GM21576 (cell line): Measurements from ENCODE around the gene CDKN1A.

ENCODE experiments used
- ATAC-seq: cut with Tn5 transposase; IDR thresholded peaks from one replicate; pipeline ENCODE4 v1.9.1; 2021; ENCODE audit warnings: mild to moderate bottlenecking, moderate library complexity; ENCODE audit not compliant: unreplicated experiment

CDKN1A gene

DNA sequence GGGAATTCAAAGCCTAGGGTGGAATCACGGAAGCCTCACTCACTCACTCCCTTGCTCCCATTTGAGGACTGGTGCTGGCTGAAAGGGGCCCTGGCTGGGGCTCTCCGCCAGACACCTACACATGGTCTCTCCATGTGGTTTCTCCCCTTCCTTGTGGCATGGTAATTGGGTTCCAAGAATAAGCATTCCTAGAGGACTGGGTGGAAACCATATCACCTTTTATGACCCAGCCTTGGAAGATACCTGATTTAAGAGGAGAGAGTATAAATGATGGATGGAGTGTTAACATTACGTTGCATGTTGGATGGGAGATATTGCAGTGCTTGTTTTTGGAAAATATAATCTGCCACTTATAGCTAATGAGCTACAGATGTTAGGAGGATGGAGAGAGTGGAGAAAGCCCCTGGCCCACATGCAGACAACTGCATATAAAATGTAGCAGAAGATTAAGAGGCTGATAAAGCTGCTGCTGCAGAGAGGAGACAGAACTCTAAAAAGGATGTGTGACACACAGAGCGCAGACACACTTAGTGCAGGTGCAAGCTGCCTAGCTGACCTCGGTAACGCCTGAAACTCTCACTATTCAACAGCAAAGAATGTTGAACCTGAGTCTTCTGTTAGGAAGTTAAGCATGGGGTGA, 23.3 kb upstream of the CDKN1A start:
- no peak for ATAC-seq

DNA sequence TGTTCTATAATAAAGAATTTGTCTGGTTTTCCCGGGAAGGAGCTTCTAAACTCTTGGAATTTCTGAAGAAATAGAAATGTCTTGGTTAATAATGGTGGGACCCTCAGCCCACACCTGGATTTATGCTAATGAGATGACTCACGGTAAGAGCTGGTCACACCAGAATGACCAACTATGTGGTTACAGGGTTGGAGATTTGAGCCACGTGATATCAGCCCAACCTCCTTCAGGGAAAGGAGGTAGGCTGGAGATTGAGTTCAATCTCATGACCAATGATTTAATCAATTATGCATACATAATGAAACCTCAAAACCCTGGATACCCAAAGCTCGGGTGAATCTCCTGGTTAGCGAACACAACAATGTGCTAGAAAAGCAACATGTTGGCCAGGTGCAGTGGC, 22.1 kb upstream of the CDKN1A start:
- no peak for ATAC-seq

DNA sequence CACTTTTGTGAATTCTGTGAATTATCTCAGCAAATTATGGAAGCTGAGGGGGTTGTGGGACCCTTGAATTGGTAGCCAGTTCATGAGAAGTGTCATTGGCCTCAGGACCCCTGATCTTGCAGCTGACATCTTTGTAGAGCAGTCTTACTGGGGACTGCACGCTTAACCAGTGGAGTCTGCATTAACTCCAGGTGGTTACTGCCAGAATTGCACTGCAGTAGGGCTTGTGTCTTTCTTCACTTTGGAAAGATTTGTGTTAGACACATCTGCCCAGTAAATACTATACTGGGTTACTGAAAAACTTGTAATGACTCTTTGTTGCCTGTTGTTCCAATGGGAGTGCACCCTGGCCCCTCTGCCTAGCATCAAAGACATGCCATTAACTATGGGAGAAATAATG, 21.2 kb upstream of the CDKN1A start:
- no peak for ATAC-seq

DNA sequence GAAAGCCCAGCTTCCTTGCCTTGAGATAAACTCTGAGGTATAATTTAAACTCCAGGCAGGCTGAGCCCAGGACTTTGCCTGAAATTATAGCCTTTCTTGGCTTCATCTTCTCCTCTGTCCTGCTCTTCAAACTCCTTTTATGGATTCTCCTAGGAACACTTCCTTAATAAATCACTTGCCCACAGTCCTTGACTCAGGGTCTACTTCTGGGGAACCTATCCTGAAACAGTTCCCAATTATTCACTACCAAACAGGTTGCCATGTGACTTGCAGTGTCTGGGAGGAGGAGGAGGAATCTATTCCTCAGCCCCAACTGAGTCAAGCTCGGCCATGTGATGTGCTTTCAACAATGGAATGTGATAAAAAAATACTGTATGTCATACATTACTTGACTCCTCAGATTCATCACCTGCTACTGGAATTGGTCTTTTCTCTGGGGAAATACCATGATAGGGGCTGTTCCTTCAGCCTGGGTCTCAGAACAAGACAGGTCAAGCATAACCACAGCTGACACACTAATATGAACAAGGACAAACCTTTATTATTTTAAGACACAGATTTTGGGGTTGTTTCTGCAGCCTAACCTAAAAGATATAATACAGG, 20.5 kb upstream of the CDKN1A start:
- ATAC-seq, result no peak

DNA sequence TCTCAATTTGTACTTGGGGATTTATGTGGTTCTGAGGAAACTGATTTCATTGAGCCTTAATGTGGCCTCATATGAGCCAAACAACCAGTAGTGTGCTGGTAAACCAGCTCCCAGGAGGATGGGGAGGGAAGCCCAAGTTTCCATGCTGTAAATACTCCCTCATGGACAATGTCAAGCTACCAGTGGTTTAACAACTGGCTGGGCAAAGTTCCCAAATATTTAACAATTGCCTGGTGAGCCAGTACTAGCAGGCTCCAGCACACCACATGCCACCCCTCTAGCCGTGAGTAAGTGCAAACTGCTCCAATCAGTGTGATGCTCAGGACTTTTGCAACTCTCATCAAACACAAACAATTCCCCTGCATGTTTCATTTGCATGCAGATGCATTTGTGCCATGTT, 19.2 kb upstream of the CDKN1A start:
- ATAC-seq, result no peak

DNA sequence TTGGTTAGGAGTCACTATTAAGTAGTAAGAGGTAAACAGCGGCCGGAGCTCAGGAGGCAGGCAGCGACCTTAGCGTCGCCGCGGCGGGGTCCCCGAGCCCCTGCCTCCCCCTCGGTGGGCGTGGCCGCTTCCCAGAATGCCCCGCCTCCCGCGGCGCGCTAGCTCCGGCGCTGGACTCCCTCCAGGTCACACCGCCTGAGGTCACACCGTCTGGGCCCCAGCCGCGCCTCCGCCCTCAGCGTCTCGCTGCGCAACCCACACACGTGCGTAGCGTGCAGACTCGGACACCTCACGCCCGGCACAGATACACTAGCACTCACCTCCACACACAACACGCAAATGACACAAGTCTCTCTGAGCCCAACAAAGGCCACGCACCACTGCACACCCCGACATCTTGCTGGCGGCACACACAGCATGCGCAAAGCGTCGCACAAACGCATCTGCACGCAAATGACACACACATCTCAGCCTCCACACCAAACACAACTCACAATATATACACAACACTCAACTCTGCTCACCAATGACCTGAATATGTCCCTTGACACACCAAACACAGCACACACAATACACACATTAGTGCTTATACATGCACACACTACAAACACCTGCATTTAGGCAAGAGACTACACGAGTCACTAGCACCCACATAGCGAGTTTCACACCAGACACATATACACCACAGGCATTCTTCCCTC, 17.6 kb upstream of the CDKN1A start:
- no peak for ATAC-seq

DNA sequence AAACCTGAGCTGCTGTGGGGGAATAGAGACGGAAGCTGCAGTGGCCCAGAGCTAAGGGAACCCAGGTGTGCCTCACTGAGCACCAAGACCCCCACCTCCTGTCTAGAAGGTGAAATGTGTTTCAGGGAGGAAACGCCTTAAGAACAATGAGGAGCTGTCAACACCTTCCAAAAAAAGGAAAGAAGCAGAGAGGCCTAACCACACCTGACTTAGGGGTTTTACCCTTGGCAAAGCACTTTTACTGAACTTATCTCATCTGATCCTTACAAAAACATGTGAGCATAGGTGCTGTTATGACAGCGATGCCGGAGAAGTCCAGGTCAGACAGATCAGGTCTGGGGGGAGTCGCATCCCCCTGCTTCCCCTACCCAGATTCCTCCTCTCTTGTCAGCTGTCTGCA, 16.1 kb upstream of the CDKN1A start:
- no peak for ATAC-seq

DNA sequence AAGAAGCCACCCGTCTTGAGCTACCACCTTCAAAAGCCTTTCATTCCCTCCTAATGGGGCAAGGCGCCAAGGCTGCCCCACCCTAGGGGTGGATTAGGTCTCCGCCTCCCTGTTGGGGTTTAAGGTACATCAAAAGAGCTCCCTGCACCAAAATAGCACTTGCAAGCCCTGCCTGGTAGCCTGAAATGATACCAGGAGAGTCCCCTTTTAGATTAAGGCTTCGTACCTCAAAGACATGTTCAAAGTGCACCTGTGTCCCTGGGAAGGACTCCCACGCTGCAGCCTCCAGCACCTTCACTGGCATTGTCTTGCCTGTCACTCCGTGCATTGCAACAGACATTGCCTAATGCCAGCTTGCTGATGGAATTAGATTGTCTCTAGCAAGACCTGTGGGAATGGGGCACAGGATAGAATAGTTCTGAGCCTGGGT, 15.7 kb upstream of the CDKN1A start:
- ATAC-seq, result no peak

DNA sequence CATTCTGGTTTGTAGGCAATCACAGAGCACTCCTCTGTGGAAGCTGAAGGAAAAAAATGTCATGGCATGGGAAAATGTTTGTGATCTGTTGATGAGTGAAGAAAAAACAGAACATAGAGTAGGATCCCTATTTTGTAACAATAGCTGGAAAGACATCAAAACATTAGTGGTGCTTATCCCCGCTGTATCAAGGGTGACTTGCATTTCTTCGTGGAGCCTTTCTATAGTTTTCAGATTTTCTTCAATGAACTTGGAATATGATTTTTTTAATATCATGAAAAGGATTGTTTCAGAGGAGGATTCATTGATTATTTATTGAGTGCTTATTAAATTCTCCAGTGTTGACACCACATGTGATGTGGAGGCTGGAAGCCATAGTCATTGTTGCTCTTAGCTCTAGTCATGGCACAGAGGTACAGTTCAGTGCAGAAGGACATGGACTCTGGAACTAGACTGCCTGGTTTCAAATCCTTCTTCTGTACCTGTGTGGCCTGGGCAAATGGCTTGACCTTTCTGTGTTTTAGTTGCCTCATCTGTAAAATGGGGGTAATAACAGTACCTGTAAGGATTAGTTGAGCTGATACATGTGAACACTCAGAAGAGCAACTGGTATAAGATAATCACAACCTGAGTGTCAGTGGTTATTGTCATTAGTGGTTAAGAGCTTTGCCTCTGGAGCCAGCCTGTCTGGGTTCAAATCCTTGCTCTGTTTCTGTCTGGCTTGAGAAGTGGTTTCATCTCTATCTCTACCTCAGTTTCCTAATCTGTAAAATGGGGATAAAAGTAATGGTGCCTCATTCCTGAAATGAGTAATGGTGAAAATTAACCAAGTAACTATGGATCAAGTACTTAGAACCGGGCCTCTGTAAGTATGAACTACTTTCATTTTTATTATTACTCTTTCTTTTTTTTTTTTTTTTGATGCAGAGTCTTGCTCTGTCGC, 14.7 kb upstream of the CDKN1A start:
- no peak for ATAC-seq

DNA sequence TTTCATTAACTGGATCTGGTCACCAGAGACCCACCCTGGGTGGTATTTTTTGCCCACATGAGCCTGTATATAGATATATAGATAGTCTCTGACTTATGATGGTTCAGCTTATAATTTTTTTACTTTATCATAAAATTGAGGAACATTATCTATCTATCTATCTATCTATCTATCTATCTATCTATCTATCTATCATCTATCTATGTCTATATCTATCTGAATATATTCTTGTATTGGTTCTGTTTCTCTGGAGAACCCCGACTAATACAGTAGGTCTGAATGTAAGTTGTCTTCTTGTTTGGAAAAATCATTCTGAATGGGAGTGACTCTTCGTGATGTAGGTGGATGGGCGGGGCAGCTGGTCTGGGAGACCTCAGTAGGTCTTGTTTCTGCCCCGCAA, 13.3 kb upstream of the CDKN1A start:
- no peak for ATAC-seq

DNA sequence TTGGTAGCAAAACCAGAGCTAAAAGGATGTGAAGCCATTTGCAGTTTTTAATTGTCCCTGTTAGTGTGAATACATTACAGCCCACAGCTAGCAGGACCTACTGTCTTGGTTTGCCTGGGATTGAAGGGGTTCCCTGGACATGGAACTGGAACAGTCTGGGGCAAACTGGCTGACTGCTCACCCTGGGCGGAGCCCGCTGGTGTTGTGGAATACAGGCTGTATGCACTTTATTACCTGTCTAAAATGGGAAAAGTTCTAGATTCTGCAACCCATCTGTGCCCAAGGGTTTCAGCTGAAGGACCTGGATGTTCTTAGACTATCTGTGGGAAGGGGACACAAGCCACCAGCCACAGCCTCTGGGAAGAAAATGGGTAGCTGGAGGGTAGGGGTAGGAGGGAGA, 12.2 kb upstream of the CDKN1A start:
- ATAC-seq, result no peak

DNA sequence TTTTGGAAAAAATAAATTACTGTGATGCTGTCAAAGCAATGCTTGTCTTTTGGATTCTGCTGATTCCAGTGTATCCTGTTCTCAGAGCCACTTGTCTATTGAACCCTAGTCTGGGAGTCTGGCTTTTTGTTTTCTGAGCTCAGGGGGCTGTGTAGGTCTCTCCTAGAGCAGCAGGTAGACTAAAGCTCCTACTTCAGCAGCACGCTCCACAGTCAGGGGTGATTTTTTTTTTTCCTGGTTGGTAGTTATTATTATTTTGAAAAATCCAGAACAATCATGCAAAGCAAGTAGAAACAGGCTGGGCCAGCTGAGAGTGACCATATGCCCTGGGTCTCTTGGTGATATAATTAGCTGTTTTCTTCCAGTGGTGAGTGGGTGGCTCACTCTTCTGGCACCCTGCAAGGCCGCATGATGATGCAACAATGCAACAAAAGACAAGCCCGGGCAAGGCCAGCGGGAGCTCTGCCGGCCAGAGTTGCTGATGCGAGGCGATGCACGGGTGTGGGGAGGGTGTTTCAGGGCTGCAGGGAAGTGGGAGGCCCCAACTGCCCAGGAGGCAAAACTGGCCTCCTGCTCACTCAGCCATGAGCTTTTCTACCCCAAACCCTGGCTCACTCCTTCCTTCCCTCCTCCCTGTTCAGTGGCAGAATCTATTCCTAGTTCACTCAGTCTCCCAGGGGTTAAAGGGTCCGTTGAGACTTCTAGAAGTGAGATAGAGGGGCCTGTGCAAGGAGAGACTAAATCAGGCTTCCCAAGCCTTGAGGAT, 11.5 kb upstream of the CDKN1A start:
- ATAC-seq, result peak; percentile 81

DNA sequence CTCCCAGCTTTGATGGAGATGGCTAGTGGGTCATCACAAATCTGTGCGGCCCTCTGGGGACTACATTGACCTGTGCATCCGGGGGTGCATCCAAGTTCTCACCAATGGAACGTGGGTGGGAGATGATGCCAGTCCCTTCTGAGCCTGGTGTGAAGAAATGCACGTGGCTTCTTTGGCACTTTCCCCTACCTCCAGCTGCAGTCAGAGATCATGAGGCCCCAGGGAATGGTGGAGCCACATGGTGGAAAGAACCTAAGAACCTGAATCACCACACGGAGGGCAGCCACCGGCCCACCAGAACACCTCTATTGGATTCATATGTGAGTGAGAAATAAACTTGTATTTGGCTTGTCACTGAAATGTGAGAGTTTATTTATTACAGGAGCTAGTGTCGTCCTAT, 9.9 kb upstream of the CDKN1A start:
- ATAC-seq, result no peak

DNA sequence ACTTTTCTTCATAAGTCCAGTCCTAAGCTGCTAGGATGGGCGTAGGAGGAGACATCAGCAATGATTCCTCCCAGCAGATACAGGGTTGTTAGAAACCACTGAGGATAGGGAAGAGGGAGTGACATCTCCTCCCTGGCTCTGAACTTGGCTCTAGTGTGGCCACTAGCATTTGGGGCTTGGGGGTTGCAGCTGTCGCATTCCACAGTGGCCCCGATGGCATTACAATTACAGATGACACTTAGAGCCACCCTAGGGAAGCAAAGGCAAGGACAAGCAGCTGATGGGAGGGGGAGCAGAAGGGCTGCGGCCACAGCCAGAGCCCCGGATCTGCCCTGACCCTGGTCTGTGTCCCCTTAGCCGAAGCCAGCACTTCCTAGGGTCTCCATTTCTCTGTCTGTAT, 9.5 kb upstream of the CDKN1A start:
- no peak for ATAC-seq

DNA sequence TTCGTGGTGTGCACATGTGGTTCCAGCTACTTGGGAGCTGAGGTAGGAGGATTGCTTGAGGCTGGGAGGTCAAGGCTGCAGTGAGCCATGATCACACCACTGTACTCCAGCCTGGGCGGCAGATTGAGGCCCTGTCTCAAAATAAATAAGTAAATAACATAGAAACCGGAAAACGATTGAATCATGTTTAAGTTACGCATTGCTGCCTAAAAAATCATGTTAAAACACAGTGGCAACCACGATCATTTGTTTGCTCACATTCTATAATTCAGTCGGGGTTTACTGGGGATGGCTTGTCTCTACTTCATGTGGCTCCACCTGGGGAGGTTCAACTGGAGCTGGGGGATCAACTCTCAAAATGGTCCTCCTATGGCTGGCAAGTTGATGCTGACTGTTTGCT, 8.2 kb upstream of the CDKN1A start:
- ATAC-seq, result no peak

DNA sequence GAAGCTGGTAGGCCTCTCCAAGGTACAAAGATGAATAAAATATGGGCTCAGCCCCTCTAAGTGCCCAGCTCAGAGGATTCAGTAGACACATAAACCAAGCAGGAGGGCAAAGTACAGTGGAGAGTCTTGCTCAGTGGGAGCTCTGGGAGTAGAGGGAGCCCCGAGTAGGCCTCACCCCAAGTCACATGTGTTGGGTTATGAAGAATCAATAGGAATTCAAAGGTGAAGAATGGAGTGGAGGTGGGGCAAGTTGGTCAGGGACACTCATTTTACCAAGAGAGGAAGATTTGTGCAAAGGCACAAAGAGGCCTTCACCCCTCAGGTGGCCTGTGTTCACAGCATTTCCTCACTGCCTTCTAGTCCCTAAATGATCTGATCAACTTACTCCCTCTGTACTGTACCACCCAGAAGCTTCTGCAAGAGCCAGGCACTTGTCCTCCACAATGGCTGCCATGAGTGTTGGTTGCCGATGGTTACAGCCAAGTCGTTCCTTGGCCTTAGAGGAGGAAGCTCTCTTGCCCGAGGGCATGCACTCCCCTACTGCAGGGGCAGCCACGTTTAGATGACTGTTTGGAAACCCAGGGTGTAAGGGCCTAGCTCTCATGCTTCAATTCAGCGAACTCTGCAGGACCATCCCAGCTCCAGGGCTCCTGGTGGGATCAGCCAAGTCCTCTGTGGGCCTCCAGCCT, 6.7 kb upstream of the CDKN1A start:
- no peak for ATAC-seq

DNA sequence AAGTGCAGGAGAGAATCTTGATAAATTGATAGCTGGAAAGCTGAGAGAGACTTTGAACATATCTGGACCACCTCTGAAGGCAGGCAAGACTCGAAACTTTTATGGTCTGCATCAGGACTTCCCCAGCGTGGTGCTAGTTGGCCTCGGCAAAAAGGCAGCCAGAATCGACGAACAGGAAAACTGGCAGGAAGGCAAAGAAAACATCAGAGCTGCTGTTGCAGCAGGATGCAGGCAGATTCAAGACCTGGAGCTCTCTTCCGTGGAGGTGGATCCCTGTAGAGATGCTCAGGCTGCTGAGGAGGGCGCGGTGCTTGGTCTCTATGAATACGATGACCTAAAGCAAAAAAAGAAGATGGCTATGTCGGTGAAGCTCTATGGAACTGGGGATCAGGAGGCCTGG, 4.6 kb upstream of the CDKN1A start:
- ATAC-seq, result no peak

DNA sequence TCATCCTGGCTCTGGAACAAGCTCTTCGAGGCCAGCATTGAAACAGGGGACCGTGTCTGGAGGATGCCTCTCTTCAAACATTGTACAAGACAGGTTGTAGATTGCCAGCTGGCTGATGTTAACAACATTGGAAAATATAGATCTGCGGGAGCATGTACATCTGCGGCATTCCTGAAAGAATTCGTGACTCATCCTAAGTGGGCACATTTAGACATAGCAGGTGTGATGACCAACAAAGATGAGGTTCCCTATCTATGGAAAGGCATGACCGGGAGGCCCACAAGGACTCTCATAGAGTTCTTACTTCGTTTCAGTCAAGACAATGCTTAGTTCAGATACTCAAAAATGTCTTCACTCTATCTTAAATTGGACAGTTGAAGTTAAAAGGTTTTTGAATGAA, 3.6 kb upstream of the CDKN1A start:
- no peak for ATAC-seq

DNA sequence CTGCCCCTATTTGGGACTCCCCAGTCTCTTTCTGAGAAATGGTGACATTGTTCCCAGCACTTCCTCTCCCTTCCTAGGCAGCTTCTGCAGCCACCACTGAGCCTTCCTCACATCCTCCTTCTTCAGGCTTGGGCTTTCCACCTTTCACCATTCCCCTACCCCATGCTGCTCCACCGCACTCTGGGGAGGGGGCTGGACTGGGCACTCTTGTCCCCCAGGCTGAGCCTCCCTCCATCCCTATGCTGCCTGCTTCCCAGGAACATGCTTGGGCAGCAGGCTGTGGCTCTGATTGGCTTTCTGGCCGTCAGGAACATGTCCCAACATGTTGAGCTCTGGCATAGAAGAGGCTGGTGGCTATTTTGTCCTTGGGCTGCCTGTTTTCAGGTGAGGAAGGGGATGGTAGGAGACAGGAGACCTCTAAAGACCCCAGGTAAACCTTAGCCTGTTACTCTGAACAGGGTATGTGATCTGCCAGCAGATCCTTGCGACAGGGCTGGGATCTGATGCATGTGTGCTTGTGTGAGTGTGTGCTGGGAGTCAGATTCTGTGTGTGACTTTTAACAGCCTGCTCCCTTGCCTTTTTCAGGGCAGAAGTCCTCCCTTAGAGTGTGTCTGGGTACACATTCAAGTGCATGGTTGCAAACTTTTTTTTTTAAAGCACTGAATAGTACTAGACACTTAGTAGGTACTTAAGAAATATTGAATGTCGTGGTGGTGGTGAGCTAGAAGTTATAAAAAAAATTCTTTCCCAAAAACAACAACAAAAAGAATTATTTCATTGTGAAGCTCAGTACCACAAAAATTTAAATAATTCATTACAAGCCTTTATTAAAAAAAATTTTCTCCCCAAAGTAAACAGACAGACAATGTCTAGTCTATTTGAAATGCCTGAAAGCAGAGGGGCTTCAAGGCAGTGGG, 2.1 kb upstream of the CDKN1A start:
- ATAC-seq, result no peak
